SIG-M5 (cell line): Measurements from ENCODE around the gene KANK4.
"Not testable (repeated sequence)": the region's sequence is repeated elsewhere in the genome, so short reads cannot be mapped to it uniquely, and the experiment has no call there.

ENCODE experiments used
- DNase-seq: peaks from one replicate; lab custom pipeline; 2025; lab: John Stamatoyannopoulos, UW

The KANK4 gene

DNA sequence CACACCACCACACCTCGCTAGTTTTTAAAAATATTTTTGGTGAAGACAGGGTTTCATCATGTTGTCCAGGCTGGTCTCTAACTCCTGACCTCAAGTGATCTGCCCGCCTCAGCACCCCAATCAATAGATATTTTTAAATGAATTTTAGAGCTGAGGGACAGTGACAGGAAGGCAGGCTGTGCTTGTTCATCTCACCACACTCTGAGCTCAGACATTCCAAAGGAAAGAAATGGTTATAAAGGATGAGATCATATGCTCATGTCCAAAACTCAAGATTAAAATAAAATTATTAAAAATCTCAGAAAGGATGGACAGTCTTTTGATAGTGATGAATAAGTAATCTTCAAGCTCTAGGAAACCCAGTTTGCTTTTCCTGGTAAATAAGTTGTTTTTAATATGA is 83.7 kb downstream of the KANK4 start:
- no peak for DNase-seq

DNA sequence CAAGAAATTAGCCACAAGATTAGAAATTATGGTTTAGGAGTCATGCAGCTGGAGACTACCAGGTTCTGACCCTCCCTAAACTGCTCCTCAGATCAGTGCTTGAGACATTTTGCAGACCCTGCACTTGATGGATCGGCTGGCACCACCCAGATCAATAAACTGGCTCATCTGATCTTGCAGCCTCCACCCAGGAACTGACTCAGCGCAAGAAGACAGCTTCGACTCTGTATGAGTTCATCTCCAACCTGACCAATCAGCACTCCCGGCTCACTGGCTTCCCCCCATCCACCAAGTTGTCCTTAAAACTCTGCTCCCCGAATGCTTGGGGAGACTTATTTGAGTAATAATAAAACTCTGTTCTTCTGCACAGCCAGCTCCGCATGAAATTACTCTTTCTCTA is 84.5 kb downstream of the KANK4 start:
- DNase-seq: no peak

DNA sequence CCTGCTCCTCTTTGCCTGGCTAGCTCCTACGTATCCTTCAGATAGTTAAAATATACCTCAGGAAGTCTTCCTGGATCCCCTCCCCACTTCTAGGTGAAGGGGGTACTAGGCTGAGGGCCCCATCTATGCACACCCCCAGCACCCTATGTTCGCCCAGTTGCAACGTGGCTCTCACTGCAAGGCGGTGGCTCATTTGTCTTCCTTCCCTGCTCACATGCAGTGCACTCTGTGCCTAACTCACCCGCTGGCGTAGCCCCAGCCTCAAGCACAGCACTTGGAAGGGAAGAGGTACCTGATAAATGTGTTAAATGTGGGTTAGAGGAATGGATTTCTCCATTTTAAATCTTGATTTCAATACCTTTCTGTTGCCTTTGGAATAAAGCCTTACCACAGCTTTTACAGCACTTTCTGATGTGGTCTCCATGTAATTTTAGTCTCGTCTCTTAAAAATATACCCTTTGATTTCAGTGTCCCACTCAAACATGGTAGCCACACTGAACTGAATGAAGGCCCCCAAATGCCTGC is 85.2 kb downstream of the KANK4 start:
- DNase-seq: no peak

DNA sequence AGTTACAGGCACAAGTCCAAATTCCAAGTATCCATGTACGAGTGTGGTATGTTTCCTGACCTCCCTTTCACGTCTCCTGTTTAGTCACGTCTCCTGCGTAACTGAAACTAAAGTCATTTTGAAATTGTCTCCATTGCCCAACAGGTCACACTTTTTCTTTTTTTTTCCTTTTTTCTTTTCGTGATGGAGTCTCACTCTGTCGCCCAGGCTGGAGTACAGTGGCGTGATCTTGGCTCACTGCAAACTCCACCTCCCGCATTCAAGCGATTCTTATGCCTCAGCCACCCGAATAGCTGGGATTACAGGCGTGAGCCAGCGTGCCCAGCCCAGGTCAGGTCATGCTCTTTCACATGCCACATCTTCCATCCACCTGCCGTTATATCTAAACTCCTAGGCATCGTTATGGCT is 86.4 kb downstream of the KANK4 start:
- no peak for DNase-seq

DNA sequence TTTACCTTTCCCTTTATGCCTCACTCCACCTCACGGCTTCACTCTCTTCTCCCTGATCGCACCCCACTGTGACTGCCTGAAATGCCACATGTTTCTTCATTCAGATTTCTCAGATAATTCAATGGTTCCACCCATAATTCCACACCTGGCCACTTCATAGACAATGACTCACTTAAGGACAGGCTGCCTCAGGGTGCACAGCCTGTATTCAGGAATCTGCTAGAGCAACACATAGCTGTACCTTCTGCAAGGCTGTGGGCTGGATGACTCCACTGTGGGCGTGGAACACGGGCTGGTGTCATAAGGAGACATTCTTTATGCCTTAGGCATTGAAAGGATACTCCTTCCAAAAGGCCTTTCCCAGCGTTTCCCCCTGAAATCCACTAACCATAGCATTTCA is 88.5 kb downstream of the KANK4 start:
- no peak for DNase-seq

DNA sequence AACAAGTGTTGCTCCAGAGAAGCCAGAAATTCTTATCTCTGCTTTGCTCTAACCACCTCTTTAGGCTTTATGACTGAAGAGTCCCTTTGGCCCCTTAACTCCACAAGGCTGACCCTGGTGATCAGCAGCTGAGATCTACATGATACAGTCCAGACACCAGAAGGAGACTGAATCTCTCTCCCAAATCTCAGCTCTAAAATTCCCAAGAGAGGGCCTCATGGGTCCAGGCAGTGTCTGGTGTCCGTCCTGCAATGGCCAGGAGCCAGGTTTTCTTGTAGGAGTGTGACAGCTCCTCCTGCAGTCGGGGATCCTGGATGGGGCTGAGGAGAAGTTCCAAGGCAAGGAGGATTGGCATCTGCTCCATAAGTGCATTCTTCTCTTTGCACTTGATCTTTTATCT is 89.3 kb downstream of the KANK4 start:
- DNase-seq: no peak

DNA sequence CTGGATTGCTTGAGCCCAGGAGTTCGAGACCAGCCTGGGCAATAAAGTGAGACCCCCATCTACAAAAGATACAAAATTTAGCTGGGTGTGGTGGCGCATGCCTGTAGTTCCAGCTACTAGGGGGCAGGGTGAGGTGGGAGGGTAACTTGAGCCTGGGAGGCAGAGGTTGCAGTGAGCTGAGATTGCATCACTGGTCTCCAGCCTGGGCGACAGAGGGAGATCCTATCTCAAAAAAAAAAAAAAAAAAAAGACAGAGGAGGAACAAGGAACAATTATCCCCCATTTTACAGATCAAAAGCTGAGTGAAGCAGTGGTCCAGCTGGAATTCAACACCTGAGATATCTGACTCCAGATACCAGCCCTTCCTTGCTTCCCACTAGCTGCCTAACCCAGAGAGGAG is 89.8 kb downstream of the KANK4 start:
- DNase-seq: no peak

DNA sequence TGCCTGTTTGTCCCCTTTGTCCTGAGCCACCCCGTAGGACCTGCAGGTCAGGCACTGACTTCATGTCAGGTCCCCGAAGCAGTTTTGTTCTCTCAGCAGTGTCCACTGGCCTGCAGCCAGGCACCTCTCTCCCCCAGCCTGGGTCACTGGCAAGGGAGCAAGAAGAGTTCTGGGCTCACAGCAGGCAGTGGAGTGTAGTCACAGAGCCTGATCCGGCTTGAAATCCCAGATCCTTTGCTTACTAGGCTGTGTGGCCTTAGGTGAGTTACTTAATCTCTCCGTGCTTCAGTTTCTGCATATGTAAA is 90.4 kb downstream of the KANK4 start:
- no peak for DNase-seq

DNA sequence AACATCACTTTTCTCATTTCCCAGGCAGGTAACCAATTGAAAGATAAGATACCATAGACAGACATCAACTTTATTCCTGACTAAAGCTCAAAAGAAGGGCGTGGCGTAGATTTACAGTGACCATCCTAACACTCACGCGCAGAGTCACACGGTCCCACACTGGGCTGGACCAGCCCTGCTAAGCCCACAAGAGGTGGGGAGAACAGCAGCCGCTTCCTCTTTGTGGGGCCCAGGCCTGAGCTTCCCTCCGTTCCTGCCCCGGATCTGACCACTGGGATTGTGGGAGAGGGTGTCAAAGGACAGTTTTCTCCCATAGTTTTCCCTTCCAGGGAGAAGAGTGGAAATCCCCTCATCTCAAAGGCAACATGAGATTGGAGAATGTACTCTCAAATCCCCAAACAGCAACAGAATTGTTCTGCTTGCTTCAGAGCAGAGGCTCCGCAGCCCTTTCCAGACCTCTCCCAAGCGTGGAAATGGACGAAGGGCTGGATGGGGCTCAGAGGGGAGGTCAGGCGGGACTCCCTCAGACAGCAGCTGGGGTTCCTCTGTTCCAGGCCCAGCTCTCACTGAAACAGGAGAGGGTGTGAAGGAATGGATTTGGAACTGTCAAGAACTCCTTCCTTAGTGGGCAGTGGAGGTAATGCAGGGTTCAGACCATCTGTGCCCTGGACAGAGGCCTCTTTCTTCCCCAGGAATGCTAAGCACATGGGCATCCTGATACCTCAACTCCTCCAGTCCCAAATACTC is 90.9 kb downstream of the KANK4 start:
- no peak for DNase-seq

DNA sequence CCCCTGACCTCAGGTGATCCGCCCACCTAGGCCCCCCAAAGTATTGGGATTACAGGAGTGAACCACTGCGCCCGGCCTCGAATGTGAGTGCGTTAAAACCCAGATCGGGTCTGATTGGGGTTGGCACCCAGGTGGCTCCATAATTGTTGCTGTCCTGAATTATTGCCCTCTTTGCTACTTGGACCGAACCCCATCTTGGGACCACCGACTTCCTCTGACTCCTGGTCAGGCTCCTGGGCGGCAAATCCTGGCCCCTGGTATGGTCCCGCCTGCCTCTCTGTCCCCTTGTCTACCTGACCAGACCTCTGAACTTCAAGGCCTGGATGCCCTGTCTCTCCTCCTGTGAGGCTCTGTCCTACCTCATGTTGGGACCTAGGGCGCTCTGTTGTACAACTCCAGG is 91.7 kb downstream of the KANK4 start:
- DNase-seq: no peak

DNA sequence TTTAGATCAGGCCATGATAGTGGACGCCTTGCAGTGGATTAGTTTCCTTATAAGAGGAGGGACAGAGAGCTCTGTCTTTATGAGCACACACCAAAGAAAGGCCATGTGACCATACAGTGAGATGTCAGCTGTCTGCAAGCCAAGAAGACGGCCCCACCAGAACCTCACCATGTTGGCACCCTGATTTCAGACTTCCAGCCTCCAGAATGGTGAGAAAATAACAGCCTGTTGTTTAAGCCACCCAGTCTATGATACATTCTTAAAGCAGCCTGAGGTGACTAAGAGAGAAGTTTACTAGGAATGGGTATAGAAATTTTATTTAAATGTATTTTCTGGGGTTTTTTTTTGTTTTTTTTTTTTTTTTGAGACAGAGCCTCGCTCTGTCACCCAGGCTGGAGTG is 95.1 kb downstream of the KANK4 start:
- DNase-seq: no peak

DNA sequence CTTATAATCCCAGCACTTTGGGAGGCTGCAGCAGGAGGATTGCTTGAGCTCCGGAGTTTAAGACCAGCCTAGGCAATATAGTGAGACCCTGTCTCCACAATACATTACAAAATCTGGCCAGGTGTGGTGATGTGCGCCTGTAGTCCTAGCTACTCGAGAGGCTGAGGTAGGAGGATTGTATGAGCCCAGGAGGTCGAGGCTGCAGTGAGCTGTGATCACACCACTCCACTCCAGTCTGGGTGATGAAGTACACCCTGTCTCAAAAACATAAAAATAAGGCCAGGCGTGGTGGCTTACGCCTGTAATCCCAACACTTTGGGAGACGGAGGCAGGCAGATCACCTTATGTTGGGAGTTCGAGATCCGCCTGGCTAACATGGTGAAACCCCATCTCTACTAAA is 96.9 kb downstream of the KANK4 start:
- no peak for DNase-seq

DNA sequence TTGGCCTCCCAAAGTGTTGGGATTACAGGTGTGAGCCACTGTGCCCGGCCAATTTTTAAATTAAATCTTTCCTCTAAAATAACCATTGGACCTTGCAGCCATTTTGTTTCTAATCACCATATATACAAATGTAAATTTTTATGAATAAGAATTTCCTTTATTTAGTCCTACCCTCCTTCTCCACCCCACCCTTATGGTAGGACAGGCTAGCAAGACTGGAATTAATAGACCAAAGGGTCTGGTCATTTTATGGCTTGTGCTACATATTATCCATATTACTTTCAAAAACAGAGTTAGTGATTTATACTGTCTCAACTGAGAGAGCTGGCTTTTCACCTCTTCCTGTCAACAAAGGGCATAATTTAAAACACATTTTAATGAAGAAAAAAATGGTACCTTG is 98.1 kb downstream of the KANK4 start:
- DNase-seq: no peak

DNA sequence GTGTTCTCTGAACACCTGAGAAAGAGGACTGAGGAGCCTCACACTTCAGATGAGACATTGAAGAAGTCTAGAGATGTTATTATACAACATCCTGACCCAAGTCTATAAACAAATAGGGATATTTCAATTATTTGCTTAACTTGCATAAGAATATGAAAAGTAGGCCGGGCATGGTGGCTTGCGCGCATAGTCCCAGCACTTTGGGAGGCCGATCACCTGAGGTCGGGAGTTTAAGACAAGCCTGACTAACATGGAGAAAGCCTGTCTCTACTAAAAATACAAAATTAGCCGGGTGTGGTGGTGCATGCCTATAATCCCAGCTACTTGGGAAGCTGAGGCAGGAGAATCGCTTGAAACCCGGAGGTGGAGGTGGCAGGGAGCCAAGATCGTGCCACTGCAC is 98.8 kb downstream of the KANK4 start:
- not testable (repeated sequence) for DNase-seq

DNA sequence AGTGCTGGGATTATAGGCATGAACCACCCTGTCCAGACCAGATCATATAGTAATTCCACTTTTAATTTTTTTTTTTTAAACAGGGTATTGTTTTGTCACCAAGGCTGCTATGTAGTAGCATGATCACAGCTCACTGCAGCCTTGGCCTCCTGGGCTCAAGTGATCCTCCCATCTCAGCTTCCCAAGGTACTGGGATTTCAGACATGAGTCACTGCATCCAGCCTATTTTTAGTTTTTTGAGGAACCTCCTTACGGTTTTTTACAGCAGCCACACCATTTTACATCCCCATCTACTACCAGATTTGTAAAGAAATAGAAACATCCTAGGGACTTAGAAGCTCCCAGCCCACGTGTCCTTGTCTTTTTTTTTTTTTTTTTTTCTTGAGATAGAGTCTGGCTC is 100.6 kb downstream of the KANK4 start:
- no peak for DNase-seq

DNA sequence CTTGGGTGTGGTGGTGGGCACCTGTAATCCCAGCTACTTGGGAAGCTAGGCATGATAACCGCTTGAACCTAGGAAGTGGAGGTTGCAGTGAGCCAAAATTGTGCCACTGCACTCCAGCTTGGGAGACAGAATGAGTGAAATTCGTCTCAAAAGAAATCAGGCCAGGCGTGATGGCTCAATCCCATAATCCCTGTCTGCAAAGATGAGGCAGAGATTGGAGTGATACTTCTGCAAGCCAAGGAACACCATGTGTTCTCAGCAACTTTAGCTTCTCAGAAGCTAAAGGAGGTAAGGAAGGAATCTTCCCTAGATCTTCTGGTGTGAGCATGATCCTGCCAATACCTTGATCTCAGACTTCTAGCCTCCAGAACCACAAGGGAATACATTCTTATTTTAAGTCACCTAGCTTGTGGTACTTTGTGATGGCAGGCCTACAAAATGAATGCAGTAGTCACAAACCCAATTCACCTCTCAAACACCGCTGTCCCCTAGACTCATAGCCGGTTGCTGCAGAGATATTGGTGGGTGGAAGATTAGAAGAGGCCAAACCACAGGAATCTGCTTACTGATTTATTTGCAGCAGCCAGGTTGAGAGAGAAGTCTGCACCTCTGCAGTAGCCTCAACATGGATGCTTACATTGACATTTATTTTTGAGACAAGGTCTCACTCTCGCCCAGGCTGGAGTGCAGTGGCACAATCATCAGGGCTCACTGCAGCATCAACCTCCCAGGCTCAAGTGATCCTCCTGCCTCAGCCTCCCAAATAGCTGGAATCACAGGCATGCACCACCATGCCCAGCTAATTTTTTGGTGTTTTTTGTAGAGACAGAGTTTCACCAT is 105.9 kb downstream of the KANK4 start:
- no peak for DNase-seq

DNA sequence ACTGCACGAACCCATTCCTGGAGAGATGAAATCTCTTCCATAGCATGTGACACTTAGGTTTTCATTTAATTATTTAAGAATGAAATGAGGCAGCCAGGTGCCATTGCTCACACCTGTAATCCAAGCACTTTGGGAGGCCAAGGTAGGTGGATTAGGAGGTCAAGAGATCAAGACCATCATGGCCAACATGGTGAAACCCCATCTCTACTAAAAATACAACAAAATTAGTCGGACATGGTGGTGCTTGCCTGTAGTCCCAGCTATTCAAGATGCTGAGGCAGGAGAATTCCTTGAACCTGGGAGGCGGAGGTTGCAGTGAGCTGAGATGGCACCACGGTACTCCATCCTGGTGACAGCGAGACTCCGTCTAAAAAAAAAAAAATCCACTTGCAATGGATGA is 106.8 kb downstream of the KANK4 start:
- no peak for DNase-seq

DNA sequence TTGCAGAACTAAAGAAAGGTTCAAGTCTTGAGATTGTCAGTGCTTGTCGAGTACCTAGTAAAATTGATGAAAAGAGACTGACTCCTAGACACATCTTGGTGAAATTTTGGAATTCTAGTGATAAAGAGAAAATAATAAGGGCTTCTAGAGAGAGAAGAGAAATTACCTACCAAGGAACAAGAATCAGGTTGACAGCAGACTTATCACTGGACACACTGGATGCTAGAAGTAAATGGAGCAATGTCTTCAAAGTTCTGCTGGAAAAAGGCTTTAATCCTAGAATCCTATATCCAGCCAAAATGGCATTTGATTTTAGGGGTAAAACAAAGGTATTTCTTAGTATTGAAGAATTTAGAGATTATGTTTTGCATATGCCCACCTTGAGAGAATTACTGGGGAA is 108.3 kb downstream of the KANK4 start:
- DNase-seq: no peak

DNA sequence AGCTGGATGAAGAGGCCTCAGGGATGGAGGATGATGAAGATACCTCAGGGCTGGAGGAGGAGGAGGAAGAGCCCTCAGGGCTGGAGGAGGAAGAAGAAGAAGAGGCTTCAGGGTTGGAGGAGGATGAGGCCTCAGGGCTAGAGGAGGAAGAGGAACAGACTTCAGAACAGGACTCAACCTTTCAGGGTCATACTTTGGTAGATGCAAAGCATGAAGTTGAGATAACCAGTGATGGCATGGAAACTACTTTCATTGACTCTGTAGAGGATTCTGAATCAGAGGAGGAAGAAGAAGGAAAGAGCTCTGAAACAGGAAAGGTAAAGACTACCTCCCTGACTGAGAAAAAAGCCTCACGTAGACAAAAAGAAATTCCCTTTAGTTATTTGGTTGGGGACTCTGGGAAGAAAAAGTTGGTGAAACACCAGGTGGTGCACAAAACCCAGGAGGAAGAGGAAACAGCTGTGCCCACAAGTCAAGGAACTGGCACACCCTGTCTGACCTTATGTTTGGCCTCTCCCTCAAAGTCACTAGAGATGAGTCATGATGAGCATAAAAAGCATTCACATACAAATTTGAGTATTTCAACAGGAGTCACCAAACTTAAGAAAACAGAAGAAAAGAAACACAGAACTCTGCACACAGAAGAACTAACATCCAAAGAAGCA is 109.2 kb downstream of the KANK4 start:
- DNase-seq: no peak

DNA sequence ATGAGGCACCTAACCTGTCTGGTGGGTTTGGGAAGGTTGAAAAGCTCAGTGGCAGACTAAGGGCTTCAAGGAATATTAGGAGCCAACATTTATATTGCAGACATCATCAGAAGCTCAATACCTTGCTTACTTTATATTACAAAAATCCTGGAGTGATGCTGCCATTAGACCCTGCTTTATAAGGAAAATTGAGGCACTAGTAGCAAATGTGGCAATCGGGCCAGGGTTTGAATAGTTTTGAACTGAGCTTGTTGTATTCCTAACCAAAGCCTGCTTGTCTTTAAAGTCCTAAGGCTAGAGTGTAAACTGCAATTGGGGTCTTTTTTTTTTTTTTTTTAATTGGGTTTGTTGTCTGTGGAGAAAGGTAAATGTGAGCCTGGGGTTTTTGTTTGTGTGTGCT is 110.3 kb downstream of the KANK4 start:
- DNase-seq: no peak

DNA sequence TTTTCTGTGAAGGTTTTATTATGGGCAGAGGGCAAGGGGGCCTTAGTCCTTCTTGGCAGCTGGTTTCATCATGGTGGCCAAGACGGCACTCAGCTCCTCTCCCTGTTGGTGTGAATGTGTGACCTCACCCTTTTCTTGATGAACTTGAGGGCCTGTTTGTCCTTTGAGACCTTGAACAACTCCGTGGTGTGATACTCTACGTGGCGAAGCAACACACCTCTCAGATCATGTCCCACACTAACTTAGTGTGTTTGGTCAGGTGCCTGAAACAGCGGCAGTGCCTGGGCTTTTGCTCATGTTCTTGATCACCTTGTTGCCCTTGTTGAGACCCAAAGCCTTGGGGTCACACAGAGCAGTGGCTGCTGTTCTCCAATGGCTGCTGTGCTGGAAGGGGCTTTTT is 111.1 kb downstream of the KANK4 start:
- DNase-seq: no peak

DNA sequence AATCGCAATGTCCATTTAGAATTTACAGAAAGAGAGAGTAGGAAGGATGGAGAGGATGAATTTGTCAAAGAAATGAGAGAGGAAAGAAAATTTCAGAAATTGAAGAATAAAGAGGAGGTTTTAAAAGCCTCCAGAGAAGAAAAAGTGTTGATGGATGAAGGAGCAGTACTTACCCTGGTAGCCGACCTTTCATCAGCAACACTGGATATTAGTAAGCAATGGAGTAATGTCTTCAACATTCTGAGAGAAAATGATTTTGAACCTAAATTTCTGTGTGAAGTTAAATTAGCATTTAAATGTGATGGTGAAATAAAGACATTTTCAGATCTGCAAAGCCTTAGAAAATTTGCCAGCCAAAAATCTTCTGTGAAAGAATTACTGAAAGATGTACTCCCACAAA is 112.0 kb downstream of the KANK4 start:
- DNase-seq: no peak

DNA sequence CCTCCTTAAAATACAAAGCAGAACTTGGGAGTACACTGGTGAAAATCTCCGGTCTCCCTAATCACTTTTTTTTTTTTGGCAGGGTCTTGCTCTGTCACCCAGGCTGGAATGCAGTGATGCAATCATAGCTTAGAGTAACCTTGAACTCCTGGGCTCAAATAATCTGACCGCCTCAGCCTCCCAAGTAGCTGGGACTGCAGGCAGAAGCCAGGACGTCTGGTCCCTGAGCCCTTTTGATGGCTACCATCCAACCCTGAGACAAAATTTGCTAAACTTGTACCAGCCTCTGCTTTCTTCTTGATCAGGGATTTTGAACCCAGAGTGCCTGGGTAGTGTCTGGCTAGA is 120.5 kb downstream of the KANK4 start:
- no peak for DNase-seq
